GM10266 (cell line): Measurements from ENCODE around the gene FUNDC2.
A peak's percentile ranks its signal among the peaks of the same experiment; 100 is the strongest.

Source experiments
- DNase-seq: peaks from one replicate; pipeline ENCODE4 v3.0.0; 2012; ENCODE audit errors: extremely low spot score
- TF ChIP-seq, protein P1 (sequence below): IDR thresholded peaks from 2 replicates; pipeline ENCODE4 v1.5.1; 2012; ENCODE audit warnings: mild to moderate bottlenecking, low read depth; ENCODE audit not compliant: control insufficient read depth, insufficient read depth; ENCODE audit errors: missing control alignments

The FUNDC2 gene, protein sequence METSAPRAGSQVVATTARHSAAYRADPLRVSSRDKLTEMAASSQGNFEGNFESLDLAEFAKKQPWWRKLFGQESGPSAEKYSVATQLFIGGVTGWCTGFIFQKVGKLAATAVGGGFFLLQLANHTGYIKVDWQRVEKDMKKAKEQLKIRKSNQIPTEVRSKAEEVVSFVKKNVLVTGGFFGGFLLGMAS

DNA sequence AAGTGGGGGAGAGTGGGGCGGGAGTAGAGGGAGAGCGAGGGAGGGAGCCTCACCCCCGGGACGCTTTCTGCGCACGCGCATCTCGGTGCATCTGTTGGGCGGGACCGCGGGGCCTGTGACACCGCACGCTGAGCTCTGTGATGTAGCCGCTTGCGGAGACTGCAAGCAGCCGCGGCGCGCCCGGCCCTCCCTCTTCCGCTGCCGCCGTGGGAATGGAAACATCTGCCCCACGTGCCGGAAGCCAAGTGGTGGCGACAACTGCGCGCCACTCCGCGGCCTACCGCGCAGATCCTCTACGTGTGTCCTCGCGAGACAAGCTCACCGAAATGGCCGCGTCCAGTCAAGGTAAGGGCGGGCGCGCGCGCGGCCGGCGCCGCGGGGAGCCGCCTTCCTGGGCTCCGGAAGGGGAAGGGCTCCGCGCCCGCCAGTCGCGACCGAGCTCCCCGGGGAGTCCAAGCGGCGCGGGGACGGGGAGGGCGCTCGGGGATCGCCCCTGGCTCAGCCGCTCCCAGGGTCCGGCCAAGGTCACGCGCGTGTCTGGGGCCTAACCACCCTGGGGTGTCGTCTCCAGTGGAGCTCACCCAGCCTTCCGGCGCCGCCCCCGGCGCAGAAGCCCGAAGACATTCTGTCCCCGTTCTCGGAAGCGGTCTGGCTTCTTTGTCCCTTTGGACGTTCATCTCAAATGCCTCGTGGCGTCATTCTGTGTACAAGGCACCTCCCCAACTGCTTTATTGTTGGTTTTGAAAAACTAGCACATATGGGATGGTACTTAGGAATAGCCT, at the start of gene FUNDC2:
FUNDC2 (plus strand) TSS at position 118 of the 782 bp plus-strand sequence; CDS start at position 213, 95 bp downstream.
- TF ChIP-seq, protein P1, sequence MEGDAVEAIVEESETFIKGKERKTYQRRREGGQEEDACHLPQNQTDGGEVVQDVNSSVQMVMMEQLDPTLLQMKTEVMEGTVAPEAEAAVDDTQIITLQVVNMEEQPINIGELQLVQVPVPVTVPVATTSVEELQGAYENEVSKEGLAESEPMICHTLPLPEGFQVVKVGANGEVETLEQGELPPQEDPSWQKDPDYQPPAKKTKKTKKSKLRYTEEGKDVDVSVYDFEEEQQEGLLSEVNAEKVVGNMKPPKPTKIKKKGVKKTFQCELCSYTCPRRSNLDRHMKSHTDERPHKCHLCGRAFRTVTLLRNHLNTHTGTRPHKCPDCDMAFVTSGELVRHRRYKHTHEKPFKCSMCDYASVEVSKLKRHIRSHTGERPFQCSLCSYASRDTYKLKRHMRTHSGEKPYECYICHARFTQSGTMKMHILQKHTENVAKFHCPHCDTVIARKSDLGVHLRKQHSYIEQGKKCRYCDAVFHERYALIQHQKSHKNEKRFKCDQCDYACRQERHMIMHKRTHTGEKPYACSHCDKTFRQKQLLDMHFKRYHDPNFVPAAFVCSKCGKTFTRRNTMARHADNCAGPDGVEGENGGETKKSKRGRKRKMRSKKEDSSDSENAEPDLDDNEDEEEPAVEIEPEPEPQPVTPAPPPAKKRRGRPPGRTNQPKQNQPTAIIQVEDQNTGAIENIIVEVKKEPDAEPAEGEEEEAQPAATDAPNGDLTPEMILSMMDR: no peak
- DNase-seq: peak; percentile 83

DNA sequence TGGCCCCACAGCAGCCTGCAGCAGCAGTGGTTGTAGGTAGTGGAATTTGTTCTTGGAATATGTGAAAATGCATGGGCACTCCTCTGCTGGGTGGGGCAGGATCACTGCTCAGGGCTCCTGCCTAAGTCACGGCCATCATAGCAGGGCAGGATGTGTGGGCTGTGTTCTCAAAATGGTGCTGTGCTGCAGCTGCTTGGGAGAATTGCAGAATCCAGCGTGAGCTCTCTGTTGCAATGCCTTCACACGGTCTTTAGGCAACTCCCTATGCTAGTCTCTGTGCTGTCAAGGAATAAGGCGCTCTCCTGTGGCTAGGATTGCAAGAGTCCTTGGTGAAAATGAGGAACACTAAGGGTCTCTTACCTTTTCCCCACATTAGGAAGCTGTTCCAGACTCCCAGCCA, 47.0 kb upstream of the FUNDC2 start:
- no peak for DNase-seq

DNA sequence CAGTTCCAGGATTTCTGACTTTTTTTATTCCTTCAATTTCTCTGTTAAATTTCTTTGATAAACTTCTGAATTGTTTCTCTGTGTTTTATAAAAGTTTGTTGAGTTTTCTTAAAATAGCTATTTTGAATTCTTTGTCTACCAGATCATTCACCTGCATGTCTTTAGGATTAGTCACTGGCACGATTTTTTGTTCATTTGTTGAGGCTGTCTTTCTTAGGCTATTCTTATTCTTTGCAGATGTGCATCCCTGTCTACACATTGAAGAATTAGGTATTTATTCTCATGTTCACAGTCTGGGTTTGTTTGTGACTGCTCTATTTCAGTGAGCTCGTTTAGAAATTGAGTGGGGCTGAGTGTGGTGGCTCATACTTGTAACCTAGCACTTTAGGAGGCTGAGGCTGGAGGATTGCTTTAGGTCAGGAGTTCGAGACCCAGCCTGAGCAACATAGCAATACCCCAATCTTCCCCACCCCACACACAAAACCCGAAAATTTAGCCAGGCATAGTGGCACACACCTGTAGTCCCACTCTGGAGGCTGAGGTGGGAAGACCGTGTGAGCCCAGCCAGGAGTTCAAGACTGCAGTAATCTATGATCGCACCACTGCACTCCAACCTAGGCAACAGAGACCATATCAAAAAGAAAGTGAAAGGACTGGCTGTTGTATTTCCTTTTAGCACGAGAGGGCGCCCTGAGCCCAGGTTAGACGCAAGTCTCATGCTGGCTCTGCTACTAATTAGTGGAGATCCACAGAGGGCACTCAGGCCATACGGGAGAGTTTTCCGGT, 46.1 kb upstream of the FUNDC2 start:
- peak; percentile 29 for DNase-seq
- TF ChIP-seq, protein P1: peak; percentile 58

More for the DNA sequence above, 47.0 kb upstream of the FUNDC2 start:
- TF ChIP-seq, protein P1: no peak

DNA sequence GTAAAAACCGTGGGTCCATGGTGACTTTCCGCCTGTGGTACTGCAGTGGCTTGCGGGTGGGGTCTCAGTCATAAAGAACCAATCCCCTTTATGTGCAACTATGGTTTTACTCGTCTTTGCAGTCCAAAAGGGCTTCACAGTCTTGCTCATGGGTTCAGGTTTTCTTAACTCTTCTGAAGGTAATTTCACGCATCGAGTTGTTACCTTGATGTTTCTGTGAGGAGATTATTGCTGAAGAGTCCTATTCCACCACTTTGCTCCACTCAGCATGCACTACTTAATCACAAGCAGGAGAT, 45.6 kb upstream of the FUNDC2 start:
- TF ChIP-seq, protein P1: no peak
- DNase-seq: no peak

DNA sequence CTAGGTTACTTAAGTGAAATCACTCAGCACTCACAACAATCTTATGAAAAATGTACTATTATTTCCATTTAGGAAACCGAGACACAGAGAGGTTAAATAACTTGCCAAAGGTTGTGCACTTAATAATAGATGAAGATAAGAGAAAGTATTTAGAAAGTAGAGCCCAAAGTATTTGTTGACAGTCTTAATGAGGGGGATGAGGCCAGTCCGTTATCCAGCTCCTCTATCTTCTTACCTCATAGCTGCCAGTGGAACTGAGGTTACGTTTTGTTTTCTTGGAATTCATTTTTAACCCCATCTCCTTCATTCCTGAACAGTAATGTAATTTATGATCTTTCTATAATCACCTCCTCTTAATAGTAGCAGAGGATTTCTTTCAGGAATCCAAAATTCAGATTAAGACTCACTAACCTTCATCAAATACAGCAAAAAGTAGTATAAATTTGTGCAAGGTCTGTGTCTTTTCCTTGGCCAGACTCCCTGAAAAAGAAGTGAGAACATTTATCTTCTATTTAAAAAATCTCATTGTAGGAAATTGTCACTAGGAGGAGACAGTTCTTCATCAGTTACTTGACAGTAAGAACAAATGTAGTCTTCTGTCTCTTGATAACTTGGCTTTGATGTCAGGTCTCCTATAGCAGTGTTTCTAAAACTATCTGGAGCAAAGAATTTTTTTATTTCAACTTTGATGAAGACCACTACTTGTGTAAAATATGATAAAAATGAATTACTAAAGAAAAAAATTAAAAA, 39.6 kb upstream of the FUNDC2 start:
- DNase-seq: no peak
- TF ChIP-seq, protein P1: no peak

DNA sequence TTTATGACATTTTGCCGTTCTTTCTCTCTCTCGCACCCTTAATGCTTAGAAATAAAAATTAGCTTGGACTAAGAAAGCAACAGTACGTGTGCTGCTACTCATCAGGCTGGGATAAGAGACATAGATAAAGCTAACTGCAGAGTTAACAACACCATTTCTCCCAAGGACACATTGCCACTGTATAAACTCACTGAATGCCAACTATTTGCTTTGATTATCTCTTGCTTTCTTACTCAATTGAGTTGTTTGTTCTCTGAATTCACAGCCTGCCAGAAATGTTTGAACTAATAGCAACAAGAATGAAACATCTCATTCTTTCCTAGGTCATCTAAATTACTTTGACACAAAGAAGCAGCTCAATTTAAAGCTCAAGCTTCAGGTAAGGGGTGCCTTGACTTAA, 38.7 kb upstream of the FUNDC2 start:
- TF ChIP-seq, protein P1: no peak
- DNase-seq: no peak

DNA sequence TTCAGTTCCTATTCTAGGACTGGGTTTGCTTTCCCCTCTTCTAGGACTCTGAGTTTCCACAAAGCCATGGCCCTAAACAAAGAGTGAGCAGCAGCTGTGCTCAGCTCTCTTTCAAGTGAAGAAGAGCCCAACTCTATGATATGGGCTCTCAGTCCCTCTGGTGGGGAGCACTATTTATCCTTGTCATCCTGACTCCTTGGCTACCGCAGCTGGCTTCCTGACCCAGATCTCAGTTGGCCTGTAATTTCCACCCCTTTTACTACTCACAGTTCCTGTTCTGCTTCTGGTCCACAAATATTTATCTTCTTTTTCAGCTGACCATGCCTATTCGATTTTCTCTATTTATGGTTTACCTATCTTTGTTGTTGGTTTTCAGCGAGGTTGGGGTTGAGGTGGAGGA, 37.9 kb upstream of the FUNDC2 start:
- no peak for DNase-seq
- TF ChIP-seq, protein P1: no peak
